Large intestine (tissue), 3 donors: ENCODE data around the gene RRP9. TPM values are rescaled to one million over a fixed set of nuclear protein-coding genes. Genes with fewer than 3 reads are reported as not detected.

Source experiments
- DNase-seq, 2 donors: peaks; one replicate each; pipeline versions ENCODE4 v3.0.0 to v3.0.0-alpha.2; 2013
- H3K27ac ChIP-seq: one replicate; pipeline ENCODE4 v1.5.1; 2013; ENCODE audit warnings: low read length
- H3K27me3 ChIP-seq: 2 replicates; pipeline ENCODE4 v1.6.1; 2013; ENCODE audit warnings: low read length; ENCODE audit not compliant: control insufficient read depth, insufficient read depth
- H3K36me3 ChIP-seq: 2 replicates; pipeline ENCODE4 v1.6.1; 2013; ENCODE audit warnings: low read length; ENCODE audit not compliant: control insufficient read depth, insufficient read depth
- H3K4me1 ChIP-seq: one replicate; pipeline ENCODE4 v1.6.1; 2013; ENCODE audit warnings: low read length; ENCODE audit not compliant: control insufficient read depth, insufficient read depth
- H3K4me3 ChIP-seq: one replicate; pipeline ENCODE4 v1.5.1; 2013; ENCODE audit warnings: low read length
- H3K9me3 ChIP-seq: one replicate; pipeline ENCODE4 v1.6.1; 2013; ENCODE audit warnings: mild to moderate bottlenecking, low read depth, low read length, moderate library complexity; ENCODE audit not compliant: control insufficient read depth
- WGBS: methylation state at CpG from one replicate; pipeline ENCODE4 v1.1.5; 2013; ENCODE audit warnings: low lambda C conversion rate; ENCODE audit not compliant: insufficient coverage; 5-methylcytosine and 5-hydroxymethylcytosine counted together
- polyA plus RNA-seq: library from polyadenylated mRNA; unstranded; fragments of 120-200 nt; gene quantifications from one replicate; pipeline ENCODE4 v1.2.1, GENCODE V29; 2013

Gene RRP9
- polyA plus RNA-seq, 1 donor, result 17.8 TPM

GRCh38 chr3:51937014-51937413 is 4.7 kb downstream of the RRP9 start:
- Histone ChIP-seq H3K27ac (no peak overlapping the region), H3K27me3 (no peaks in the 10 kb centered on the region), H3K4me3 (no peak overlapping the region), H3K4me1 (peaks cover 3% of the 10 kb centered on the region), H3K36me3 (peaks cover 65% of the 10 kb centered on the region), H3K9me3 (no peaks in the 10 kb centered on the region)
- WGBS, result no CpG with 5 or more reads among the region's 9 CpGs
- no peak for DNase-seq

- Histone ChIP-seq H3K9me3 (no peaks in the 10 kb centered on the region), H3K36me3 (peaks cover 65% of the 10 kb centered on the region), H3K4me1 (peaks cover 3% of the 10 kb centered on the region), H3K27ac (no peak overlapping the region), H3K4me3 (no peak overlapping the region), H3K27me3 (no peaks in the 10 kb centered on the region)
- DNase-seq, result no peak
- no CpG with 5 or more reads among the region's 25 CpGs for WGBS
Measured at GRCh38 chr3:51935886-51936755, 5.6 kb downstream of the RRP9 start.

GRCh38 chr3:51934991-51935885 is 6.5 kb downstream of the RRP9 start:
- DNase-seq, result no peak
- no peak overlapping the region for H3K27ac ChIP-seq
- peaks cover 2% of the 10 kb centered on the region for H3K4me1 ChIP-seq
- H3K27me3 ChIP-seq, result no peaks in the 10 kb centered on the region
- no CpG with 5 or more reads among the region's 28 CpGs for WGBS
- peaks cover 65% of the 10 kb centered on the region for H3K36me3 ChIP-seq
- H3K4me3 ChIP-seq, result no peak overlapping the region
- H3K9me3 ChIP-seq, result no peaks in the 10 kb centered on the region

- Histone ChIP-seq H3K4me3 (no peak overlapping the region), H3K36me3 (peaks cover 64% of the 10 kb centered on the region), H3K4me1 (no peaks in the 10 kb centered on the region), H3K9me3 (no peaks in the 10 kb centered on the region), H3K27me3 (no peaks in the 10 kb centered on the region), H3K27ac (no peak overlapping the region)
- DNase-seq, result no peak
- WGBS, result no CpG with 5 or more reads among the region's 11 CpGs
Measured at GRCh38 chr3:51934139-51934850, 7.4 kb downstream of the RRP9 start.

- Histone ChIP-seq H3K4me1 (no peaks in the 10 kb centered on the region), H3K4me3 (no peak overlapping the region), H3K27me3 (no peaks in the 10 kb centered on the region), H3K27ac (no peak overlapping the region), H3K9me3 (no peaks in the 10 kb centered on the region), H3K36me3 (peaks cover 58% of the 10 kb centered on the region)
- no CpG with 5 or more reads among the region's 13 CpGs for WGBS
- no peak for DNase-seq
Measured at GRCh38 chr3:51933471-51934138, 8.1 kb downstream of the RRP9 start.

- peaks cover 49% of the 10 kb centered on the region for H3K36me3 ChIP-seq
- no peaks in the 10 kb centered on the region for H3K4me1 ChIP-seq
- no peaks in the 10 kb centered on the region for H3K9me3 ChIP-seq
- WGBS, result no CpG with 5 or more reads among the region's 15 CpGs
- no peak overlapping the region for H3K4me3 ChIP-seq
- H3K27me3 ChIP-seq, result no peaks in the 10 kb centered on the region
- DNase-seq, result no peak
- H3K27ac ChIP-seq, result no peak overlapping the region
Measured at GRCh38 chr3:51932471-51933370, 9.0 kb downstream of the RRP9 start.

GRCh38 chr3:51931756-51932155 is 9.9 kb downstream of the RRP9 start:
- H3K9me3 ChIP-seq, result no peaks in the 10 kb centered on the region
- H3K27me3 ChIP-seq, result no peaks in the 10 kb centered on the region
- no peak for DNase-seq
- H3K4me1 ChIP-seq, result no peaks in the 10 kb centered on the region
- H3K4me3 ChIP-seq, result no peak overlapping the region
- H3K36me3 ChIP-seq, result peaks cover 40% of the 10 kb centered on the region
- WGBS, result no CpG with 5 or more reads among the region's 6 CpGs
- H3K27ac ChIP-seq, result no peak overlapping the region

GRCh38 chr3:51930439-51930838 is 11.3 kb downstream of the RRP9 start:
- no CpG with 5 or more reads among the region's 1 CpG for WGBS
- no peaks in the 10 kb centered on the region for H3K9me3 ChIP-seq
- no peak overlapping the region for H3K27ac ChIP-seq
- peaks cover 27% of the 10 kb centered on the region for H3K36me3 ChIP-seq
- no peaks in the 10 kb centered on the region for H3K4me1 ChIP-seq
- no peak for DNase-seq
- H3K27me3 ChIP-seq, result no peaks in the 10 kb centered on the region
- no peak overlapping the region for H3K4me3 ChIP-seq

- WGBS, result no CpG with 5 or more reads among the region's 5 CpGs
Measured at GRCh38 chr3:51929420-51930003, 12.2 kb downstream of the RRP9 start.

More at GRCh38 chr3:51929420-51930003, 12.2 kb downstream of the RRP9 start:
- Histone ChIP-seq H3K9me3 (no peaks in the 10 kb centered on the region), H3K27ac (no peak overlapping the region), H3K36me3 (peaks cover 18% of the 10 kb centered on the region), H3K27me3 (no peaks in the 10 kb centered on the region), H3K4me3 (no peak overlapping the region), H3K4me1 (no peaks in the 10 kb centered on the region)
- DNase-seq, result no peak
